Measurements from ENCODE around the gene SSC5D.

Gene SSC5D

DNA sequence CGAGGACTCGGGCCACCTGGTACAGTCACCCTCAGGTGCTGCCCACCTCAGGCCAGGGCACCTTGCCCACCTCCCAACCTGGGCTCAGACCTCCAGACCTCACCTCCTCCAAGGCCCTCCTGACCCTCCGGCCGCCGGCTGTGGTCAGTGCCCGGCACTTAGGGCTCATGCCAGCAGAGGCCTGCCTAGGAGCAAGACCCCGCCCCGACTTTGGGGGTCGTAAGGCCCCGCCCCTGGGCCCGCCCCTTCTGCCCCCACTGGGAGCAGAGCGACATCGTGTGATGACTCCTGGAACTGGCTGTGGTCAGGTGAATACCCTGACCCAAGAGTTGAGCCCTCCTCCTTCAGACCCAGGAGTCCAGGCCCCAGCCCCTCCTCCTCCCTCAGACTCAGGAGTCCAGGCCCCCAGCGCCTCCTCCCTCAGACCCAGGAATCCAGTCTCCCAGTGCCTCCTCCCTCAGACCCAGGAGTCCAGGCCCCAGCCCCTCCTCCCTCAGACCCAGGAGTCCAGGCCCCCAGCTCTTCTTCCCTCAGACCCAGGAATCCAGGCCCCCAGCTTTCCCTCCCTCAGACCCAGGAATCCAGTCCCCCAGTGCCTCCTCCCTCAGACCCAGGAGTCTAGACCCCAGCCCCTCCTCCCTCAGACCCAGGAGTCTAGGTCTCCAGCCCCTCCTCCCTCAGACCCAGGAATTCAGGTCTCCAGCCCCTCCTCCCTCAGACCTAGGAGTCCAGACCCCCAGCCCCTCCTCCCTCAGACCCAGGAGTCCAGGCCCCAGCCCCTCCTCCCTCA is 48.9 kb downstream of the SSC5D start, which contains the start of gene SBK2:
Gene SBK2, minus strand, starts transcription at position 183 of the 790 bp plus-strand sequence. CDS start 839 bp downstream, outside the sequence.
- no peak for DNase-seq (ENCODE audit: low read depth in 2 of 2)

DNA sequence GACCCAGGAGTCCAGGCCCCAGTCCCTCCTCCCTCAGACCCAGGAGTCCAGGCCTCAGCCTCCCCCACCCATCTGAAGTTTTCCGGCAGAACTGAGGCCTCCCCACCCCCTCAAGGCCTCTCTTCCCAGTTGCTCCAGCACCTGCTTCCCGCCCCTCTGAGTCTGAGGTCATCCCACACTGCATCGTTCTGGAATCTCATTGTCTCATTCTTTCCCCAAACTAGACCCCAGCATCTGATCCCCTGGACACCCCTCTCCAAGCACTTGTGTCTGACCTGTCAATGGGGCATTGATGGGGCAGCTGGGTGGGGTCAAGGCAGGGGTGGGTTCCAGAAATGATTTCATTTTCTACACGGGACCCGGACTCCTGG is 49.5 kb downstream of the SSC5D start:
- no peak for DNase-seq (ENCODE audit: low read depth in 2 of 2)

DNA sequence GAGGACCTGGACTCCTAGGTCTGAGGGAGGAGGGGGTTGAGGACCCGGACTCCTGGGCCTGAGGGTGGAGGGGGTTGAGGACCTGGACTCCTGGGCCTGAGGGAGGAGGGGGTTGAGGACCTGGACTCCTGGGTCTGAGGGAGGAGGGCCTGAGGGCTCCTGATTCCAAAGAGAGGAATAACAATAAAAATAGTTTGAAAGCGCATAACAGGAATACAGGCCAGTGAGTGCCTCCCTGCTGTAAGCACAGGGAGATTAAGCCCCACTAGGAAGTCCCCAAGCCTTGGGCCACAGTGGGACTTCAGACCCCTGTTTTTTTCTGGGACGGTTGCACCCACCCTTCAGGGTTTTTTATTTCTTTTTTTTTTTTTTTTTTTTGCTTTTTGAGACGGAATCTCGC is 49.9 kb downstream of the SSC5D start:
- DNase-seq (ENCODE audit: low read depth in 2 of 2), result no peak

DNA sequence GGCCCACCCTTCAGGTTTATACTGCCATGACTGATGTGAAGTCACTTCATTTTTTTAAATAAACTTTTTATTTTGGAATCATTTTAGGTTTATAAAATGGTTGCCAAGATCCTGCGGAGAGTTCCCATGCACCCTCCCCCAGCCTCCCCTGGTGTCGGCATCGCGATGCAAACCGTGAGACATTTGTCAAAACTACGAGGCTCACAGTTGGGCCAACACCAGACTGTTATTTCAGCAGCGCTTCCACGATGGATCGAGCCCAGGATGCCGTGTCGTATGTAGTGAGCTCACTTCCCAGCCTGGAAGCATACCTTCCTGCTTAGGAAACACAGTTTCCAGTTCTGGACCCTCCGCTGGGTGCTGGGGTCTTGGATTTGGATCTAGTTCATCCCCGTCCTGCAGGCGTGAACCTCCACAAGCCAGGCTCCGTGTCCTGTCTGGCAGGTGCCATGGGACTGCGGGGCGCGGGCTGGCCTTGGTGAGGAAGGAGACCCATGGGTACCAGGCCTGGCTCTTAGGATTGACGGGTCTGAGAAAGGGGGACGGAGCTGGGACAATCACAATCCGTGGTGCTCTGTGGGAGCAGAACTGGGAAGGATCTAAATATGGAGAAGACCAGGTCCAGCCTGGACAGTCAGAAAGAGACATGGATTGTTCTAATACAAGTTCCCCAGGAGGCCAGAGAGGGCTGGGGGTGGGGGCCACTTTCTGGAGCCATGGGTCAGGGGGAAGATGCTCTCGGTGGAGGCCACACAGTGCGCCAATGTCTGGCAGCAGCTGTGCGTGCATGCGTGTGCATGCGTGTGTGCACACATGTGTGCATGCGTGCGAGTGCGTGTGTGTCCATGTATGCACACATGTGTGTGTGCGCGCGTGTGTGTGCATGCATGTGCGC is 51.1 kb downstream of the SSC5D start:
- no peak for DNase-seq (ENCODE audit: low read depth in 2 of 2)

DNA sequence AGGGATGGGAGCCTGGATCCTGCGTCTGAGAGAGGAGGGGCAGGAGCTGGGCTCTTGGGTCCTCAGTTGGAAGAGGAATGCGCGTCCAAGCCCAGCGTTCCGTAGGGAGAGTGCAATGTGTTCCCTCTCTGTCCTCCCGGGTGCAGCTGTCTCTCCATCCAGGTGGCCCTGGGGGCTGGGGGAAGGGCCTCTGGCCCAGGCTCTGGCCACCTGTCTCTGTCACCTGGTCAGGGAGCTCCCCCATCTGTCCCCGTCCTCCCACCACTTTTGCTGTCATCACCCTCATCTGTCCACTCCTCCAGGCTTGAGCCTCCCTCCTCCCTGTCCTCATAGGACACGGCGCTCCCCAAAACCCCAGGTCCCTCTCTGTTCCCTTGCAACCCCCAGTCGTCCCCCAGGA is 52.4 kb downstream of the SSC5D start:
- DNase-seq (ENCODE audit: low read depth in 2 of 2), result no peak

DNA sequence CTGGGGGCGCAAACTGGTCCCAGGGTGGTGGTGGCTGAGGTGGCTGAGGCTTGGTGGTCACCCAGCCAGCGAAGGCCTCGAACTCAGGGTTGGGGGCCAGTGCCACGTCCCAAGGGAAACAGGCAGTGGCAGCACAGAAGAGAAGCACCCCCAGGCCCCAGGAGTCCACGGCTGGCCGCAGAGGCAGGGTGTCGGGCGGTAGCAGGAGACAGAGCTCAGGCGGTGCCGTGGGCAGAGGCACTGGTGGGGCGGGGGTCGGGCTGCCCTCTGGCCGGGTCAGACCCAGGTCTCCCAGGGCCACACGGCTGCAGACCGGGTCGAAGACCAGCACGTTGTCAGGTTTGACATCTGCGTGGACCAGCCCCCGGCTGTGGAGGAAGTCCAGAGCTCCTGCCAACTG is 52.9 kb downstream of the SSC5D start:
- no peak for DNase-seq (ENCODE audit: low read depth in 2 of 2)

DNA sequence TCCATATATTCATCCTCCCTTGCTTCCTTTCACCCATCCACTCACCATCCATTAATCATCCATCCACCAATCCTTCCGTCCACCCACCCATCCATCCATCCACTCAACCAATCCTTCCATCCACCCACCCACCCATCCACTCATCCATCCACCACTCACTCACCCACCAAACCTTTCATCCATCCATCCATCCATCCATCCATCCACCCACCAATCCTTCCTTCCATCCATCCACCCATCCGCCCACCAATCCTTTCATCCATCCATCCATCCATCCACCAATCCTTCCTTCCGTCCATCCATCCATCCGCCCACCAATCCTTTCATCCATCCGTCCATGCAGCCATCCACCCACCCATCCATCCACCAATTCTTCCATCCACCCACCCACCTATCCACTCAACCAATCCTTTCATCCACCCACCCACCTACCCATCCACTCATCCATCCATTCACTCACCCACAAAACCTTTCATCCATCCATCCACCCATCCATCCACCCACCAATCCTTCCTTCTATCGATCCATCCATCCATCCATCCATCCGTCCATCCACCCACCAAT is 54.1 kb downstream of the SSC5D start:
- DNase-seq (ENCODE audit: low read depth in 2 of 2), result no peak

DNA sequence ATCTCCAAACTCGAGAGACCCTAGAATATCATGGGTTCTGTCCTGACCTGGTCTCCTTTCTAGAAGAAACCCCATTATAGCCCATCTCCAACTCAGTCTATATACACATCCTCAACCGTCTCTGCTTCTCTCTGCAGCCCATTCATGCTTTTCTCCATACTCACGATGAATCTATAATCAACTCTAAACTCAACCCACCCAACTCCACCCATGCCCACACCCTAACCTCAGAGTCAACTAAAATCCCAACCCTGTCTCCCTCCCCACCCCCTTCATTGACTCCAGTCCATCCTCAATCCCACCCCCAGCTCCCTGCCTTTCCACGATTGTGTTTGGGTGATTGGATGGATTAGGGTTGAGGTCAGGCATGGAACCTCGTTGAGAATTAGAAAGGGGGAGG is 55.3 kb downstream of the SSC5D start:
- DNase-seq (ENCODE audit: low read depth in 2 of 2), result no peak

DNA sequence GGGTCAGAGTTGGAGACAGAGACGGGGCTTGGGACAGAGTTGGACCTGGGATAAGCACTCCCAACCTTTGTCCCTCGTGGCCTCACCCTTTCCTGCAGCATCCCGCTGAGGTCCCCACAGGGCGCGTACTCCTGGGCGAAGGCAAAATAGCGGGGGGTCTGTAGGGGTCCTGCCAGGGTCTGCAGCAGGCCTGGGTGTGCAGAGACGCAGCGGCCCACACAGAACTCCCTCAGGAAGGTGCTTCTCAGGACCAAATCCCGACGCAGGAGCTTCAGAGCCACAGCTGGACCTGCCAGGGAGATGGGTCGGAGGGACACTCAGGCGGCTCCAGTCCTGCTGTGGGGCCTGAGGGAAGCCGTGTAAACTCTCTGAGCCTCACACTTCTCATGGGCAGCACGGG is 55.8 kb downstream of the SSC5D start:
- no peak for DNase-seq (ENCODE audit: low read depth in 2 of 2)

DNA sequence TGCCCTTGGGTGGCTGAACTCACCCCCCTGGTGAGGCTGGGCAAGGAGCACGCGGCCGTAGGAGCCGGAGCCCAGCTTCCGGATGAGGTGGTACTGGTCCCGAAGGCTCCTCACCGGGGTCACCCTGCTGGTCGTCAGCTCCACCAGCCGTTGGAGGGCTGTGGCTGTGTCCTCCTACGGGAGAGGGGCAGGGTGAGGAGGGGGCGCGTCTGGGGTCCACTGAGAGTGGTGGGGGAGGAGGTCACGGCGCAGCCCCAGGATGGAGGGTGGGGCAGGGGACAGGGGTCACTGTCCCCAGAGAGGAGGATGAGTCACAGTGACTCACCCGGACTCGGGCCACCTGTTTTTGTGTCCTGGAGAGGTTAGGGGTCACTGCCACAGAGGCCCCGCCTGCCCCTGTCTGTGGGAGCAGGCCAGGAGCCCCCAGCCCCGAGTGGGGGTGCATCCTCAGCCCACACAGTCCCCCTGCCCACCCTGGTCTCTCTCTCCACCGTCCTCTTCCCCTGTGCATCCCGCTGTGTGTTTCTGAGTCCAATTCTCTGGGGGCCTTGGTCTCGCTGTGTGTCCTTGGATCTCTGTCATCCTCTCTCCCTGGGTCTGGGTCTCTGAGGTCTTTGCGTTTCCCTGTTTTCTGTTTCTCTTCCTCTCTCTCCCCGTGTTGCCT is 56.7 kb downstream of the SSC5D start:
- DNase-seq (ENCODE audit: low read depth in 2 of 2), result no peak

DNA sequence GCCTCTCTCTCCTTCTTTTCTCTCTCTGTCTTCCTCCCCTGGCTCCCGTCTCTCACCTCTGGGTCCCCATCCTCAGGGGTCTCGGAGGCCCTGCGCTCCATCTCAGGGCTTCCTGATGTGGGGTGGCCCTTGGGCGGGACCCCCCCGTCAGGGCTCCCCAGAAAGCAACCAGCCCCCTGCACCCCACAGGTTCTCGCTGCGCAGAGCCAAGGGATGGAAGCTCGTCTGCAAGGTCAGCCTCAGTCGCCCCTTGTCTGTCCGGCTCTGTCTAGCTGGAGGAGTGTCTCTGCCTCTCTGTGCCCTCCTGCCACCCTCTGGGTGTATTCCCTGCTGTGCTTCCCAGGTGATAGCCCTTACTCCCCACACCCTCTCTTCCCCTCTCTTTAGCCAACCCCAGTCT is 57.2 kb downstream of the SSC5D start, which contains the start of gene SBK3:
Gene SBK3, minus strand, starts transcription at position 101 of the 400 bp plus-strand sequence. Its CDS starts 0 bp downstream, at position 101.
- no peak for DNase-seq (ENCODE audit: low read depth in 2 of 2)

DNA sequence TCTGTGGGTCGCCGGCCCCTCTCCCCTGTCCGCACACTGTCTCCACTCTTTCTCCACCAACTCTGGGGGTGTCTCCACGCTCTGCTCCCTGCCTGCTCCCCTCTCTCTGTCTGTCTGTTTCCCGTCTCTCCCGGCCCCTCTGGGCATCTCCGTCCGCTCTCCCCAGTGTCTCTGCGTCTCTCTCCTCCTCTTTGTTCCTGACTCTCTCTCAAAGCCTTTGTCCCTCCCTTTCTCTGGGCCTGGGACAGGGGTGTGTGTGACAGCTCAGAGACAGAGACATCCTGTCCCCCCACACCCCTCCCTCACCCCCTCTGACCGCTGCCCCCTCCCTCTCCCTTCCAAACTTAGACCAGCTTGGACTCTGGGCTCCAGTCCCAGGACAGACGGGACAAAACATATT is 57.8 kb downstream of the SSC5D start:
- DNase-seq (ENCODE audit: low read depth in 2 of 2), result no peak

DNA sequence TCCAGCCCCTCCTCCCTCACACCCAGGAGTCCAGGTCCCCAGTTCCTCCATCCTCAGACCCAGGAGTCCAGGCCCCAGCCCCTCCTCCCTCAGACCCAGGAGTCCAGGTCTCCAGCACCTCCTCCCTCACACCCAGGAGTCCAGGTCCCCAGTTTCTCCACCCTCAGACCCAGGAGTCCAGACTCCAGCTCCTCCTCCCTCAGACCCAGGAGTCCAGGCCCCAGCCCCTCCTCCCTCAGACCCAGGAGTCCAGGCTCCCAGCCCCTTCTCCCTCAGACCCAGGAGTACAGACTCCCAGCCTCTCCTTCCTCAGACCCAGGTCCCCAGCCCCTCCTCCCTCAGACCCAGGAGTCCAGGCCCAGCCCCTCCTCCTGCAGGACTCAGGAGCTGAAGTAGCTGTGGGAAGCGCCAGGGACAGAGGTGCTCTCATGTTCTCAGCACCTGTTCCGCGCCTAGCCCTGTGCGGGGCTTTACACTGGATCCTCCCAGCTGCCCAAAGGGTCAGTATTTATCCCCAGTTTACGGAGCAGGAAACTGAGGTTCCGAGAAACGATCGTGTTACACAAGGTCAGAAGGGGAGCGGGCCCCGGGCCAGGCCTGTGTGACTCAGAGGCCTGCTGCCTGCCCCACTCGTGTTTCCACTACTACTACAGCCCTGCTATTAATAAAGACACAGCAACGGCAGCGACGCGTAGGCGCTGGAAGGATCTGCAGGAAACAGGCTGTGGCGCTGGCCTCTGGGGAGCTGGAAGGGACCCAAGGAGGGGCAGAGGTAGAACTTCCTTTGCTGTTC is 58.8 kb downstream of the SSC5D start:
- no peak for DNase-seq (ENCODE audit: low read depth in 2 of 2)

DNA sequence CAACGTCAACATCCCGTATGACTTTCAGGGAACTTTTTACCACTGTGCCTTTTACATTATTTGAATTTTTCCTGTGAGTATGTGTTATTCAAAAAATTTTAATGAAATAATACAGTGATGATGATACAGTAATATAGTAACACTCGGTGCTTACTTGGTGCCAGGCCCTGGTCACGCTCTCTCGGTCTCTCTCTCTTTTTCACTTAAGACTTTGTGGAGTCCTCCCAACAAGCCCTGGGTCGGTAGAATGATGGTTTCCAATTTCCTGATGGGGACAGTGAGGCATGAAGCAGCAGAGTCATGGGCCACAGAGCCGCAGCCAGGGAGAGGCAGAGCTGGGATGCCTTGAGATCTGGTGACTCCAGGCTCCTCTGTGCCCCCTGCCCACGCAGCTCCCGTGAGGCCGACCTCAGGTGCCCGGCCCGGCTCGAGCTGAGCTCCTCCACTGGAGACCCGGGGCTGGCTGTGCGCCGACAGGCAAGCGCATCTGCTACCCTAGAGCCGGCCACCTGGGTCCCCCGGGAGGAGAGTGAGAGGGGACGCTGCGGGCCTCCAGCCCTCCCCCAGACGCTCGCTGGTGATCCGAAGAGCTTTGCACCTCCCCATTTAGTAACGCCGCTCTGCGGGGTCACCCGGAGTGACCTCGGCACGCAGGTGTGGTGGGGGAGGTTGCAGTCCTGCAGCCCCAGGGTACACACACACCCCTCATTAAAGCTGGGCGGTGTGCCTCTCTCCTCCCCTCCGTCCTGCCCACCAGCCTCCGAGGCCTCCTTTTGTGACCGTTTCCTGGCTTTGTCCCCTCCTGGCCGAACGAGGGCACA is 61.5 kb downstream of the SSC5D start:
- DNase-seq (ENCODE audit: low read depth in 2 of 2), result no peak

DNA sequence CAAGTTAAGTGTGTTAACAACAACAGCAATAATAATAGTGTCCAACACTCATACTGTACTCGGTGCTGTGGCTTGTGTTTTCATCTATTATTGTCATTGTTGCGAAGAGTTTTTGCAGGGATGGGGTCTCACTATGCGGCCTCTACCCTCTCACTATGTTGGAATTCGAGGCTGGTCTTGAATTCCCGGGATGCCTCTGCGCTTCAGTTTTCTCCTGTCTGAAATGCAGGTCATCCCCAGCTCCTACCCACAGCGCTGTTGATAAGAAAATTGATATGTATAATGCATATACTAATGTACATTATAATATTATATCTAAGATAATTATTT is 62.0 kb downstream of the SSC5D start:
- DNase-seq (ENCODE audit: low read depth in 2 of 2), result no peak

DNA sequence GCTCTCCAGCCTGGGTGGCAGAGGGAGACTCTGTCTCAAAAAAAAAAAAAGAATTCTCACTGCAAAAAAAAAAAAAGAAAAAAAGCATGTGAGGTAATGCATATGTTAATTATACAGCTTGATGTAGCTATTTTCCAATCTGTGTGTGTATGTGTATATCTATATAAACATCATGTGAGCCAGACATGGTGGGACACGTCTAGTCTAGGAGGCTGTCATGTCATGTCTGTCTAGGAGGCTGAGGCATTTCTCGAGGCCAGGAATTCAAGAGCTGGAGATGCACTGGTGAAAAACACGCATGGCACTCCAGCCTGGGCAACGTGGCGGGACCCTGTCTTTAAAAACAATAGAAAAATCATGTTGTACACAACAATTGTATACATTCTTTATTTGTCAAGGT is 64.0 kb downstream of the SSC5D start:
- no peak for DNase-seq (ENCODE audit: low read depth in 2 of 2)

DNA sequence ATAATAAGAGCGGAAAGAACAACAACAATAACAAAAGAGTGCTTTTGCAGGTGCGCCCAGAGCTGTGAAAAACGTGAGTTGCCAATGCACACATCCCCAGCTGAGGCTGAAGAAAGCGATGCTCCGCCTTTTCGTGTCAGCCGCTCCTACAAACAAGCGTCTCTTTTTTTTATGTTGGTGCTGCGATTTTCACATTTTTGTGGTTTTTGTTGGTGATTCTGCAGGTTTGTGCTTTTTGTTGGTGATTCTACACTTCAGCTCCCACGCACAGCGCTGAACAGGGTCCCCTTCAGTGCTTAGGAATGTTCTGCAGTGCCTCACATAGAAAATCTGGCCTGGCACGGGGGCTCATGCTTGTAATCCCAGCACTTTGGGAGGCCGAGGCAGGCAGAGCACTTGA is 64.4 kb downstream of the SSC5D start:
- no peak for DNase-seq (ENCODE audit: low read depth in 2 of 2)

DNA sequence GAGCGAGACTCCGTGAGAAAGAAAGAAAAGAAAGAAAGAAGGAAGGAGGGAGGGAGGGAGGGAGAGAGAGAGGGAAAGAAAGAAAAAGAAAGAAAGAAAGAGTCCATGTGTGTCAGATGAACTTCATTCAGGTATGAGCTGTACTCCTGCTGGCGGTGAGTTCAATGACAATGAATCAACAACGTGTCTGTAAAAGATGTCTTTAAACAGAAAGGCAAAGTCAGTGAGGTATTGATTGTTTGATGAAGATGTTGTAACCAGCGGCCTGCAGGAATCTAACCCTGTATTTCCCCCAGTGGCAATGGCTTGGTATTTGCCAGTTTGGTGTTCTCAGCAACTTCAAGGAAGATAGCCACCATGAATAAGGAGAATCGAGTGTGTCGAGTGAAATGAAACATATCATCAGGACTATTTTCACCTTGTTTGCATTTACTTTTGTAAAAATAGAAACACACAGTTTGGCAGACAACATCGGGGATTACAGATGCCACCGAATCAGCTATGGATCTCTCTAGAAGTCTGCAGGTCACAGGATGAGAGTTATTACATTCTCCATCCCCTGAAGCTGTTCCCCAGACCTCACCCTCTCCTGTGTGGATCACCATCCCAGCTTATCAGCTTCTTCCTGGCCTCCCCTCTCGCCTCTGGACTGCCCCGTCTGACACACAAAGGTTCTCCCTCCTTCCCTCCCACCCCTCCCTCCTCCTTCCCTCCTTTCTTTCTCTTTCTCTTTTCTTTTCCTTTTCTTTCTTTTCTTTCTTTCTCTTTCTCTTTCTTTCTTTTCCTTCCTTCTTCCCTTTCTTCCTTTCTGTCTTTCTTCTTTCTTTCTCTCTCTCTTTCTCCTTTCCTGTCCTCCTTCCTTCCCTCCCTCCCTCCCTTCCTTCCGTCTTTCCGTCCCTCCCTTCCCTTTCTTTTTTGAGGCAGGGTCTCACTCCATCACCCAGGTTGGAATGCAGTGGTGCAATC is 65.3 kb downstream of the SSC5D start:
- no peak for DNase-seq (ENCODE audit: low read depth in 2 of 2)

DNA sequence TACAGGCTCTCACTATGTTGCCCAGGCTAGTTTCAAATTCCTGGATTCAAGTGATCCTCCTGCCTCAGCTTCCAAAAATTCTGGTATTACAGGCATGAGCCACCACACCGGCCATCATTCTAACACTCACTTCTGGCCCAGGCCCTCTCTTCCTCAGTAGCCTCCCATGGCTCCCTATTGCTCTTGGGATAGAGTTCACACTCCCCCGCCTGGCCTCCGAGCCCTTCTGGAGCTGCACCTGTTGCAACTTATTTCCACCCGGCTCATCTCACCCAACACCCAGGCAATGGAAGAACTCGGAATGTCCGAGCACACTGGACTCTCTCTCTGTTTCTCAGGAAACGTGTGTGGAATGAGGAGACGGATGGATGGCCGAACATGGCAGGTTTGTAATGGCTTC is 66.1 kb downstream of the SSC5D start:
- no peak for DNase-seq (ENCODE audit: low read depth in 2 of 2)

All from activated CD8-positive, alpha-beta memory T cell treated with anti-CD3 and anti-CD28 coated beads for 4 hours (primary cell).